ENCODE measurements around the gene RMI1.

The RMI1 gene

GRCh38 chr9:84001621-84002020 is 21.0 kb downstream of the RMI1 start:
- Histone ChIP-seq H2BK12ac (ENCODE audit: low read length) (no peak overlapping the region), H3K18ac (ENCODE audit: low read length) (no peak overlapping the region), H3K27me3 (ENCODE audit: control insufficient read depth in 3 of 3, insufficient read depth in 3 of 3, low read depth in 1 of 3, low read length in 3 of 3) (no peaks in the 10 kb centered on the region), H4K8ac (ENCODE audit: low read depth, low read length) (no peak overlapping the region), H3K14ac (ENCODE audit: low read length) (no peak overlapping the region), H2AK5ac (ENCODE audit: low read depth, low read length) (no peak overlapping the region), H4K91ac (ENCODE audit: low read depth, low read length, poor library complexity) (no peak overlapping the region), H2BK5ac (ENCODE audit: low read length) (no peak overlapping the region), H3K36me3 (replicated peaks in 1 of 2; ENCODE audit: control insufficient read depth in 2 of 2, insufficient read depth in 2 of 2, low read length in 2 of 2) (peaks cover 8 to 81% of the 10 kb centered on the region in 2 donors), H3K23ac (ENCODE audit: low read depth, low read length, poor library complexity) (no peak overlapping the region), H3K9ac (ENCODE audit: low read depth, low read length, poor library complexity) (no peak overlapping the region), H2AFZ (ENCODE audit: low read length) (no peak overlapping the region), H3K79me1 (ENCODE audit: low read depth, low read length) (peaks cover 4% of the 10 kb centered on the region), H3K9me3 (replicated peaks in 1 of 2; ENCODE audit: control insufficient read depth in 2 of 2, insufficient read depth in 1 of 2, low read depth in 1 of 2, low read length in 2 of 2) (peaks cover 0 to 5% of the 10 kb centered on the region in 2 donors), H3K4me1 (ENCODE audit: control insufficient read depth in 2 of 2, insufficient read depth in 1 of 2, low read depth in 1 of 2, low read length in 2 of 2) (no peaks in the 10 kb centered on the region), H3K27ac (replicated peaks; ENCODE audit: low read length) (no peak overlapping the region), H2BK120ac (ENCODE audit: low read depth, low read length) (no peak overlapping the region), H2BK15ac (ENCODE audit: low read length) (no peak overlapping the region), H3K4ac (ENCODE audit: low read length) (no peak overlapping the region), H3K4me3 (ENCODE audit: low read length in 2 of 2) (no peak overlapping the region), H3K4me2 (ENCODE audit: insufficient read depth, low read length, poor library complexity, severe bottlenecking) (no peak overlapping the region)
- no peak for DNase-seq (ENCODE audit: low spot score)
- WGBS, 2 donors (ENCODE audit: extremely low coverage in 2 of 2, insufficient read length in 2 of 2, insufficient replicate concordance in 1 of 2): no CpG with 5 or more reads among the region's 2 CpGs

DNA sequence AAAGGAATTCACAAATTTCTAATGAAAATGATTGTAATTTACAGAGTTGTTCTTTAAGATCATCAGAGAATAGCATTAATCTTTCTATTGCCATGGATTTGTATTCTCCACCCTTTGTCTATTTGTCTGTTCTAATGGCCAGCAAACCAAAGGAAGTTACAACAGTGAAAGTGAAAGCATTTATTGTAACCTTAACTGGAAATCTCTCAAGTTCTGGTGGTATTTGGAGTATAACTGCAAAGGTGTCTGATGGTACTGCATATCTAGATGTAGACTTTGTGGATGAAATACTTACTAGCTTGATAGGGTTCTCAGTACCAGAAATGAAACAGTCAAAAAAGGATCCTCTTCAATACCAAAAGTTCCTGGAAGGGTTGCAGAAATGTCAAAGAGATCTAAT is 21.7 kb downstream of the RMI1 start:
- no peak overlapping the region for H3K4me2 ChIP-seq (ENCODE audit: insufficient read depth, low read length, poor library complexity, severe bottlenecking)
- no peak overlapping the region for H2BK120ac ChIP-seq (ENCODE audit: low read depth, low read length)
- no peak overlapping the region for H2AK5ac ChIP-seq (ENCODE audit: low read depth, low read length)
- H4K8ac ChIP-seq (ENCODE audit: low read depth, low read length): no peak overlapping the region
- no peaks in the 10 kb centered on the region for H3K27me3 ChIP-seq (ENCODE audit: control insufficient read depth in 3 of 3, insufficient read depth in 3 of 3, low read depth in 1 of 3, low read length in 3 of 3)
- no peak overlapping the region for H3K4ac ChIP-seq (ENCODE audit: low read length)
- H3K27ac ChIP-seq (replicated peaks; ENCODE audit: low read length): no peak overlapping the region
- H3K79me1 ChIP-seq (ENCODE audit: low read depth, low read length): peaks cover 4% of the 10 kb centered on the region
- no peak overlapping the region for H2BK5ac ChIP-seq (ENCODE audit: low read length)
- H3K9ac ChIP-seq (ENCODE audit: low read depth, low read length, poor library complexity): no peak overlapping the region
- no peak overlapping the region for H4K91ac ChIP-seq (ENCODE audit: low read depth, low read length, poor library complexity)
- H3K36me3 ChIP-seq (replicated peaks in 1 of 2; ENCODE audit: control insufficient read depth in 2 of 2, insufficient read depth in 2 of 2, low read length in 2 of 2): peaks cover 10 to 79% of the 10 kb centered on the region in 2 donors
- H3K14ac ChIP-seq (ENCODE audit: low read length): no peak overlapping the region
- peaks cover 0 to 8% of the 10 kb centered on the region in 2 donors for H3K9me3 ChIP-seq (replicated peaks in 1 of 2; ENCODE audit: control insufficient read depth in 2 of 2, insufficient read depth in 1 of 2, low read depth in 1 of 2, low read length in 2 of 2)
- H2AFZ ChIP-seq (ENCODE audit: low read length): no peak overlapping the region
- H3K4me3 ChIP-seq (ENCODE audit: low read length in 2 of 2): no peak overlapping the region
- no peak overlapping the region for H2BK12ac ChIP-seq (ENCODE audit: low read length)
- H3K23ac ChIP-seq (ENCODE audit: low read depth, low read length, poor library complexity): no peak overlapping the region
- H3K18ac ChIP-seq (ENCODE audit: low read length): no peak overlapping the region
- H3K4me1 ChIP-seq (ENCODE audit: control insufficient read depth in 2 of 2, insufficient read depth in 1 of 2, low read depth in 1 of 2, low read length in 2 of 2): no peaks in the 10 kb centered on the region
- H2BK15ac ChIP-seq (ENCODE audit: low read length): no peak overlapping the region
- DNase-seq (ENCODE audit: low spot score): no peak

DNA sequence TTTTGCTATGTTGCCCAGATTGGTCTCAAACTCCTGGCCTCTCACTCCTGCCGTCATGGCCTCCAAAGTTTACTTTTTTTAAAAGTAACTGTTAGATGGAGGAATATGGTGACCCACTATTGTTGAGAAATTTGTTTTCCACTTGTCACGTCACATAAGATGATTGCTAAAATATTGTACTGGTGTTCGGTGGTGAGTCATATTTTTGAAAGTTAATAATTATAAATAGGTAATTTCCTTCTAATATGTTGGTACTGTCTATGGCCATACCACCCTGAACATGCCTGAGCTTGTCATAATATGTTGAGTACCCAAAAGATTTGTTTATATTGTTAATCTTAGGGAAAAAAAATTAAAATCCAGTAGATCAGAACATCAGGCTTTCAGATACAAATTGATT is 22.6 kb downstream of the RMI1 start:
- no peak for DNase-seq (ENCODE audit: low spot score)
- Histone ChIP-seq H3K27me3 (ENCODE audit: control insufficient read depth in 3 of 3, insufficient read depth in 3 of 3, low read depth in 1 of 3, low read length in 3 of 3) (no peaks in the 10 kb centered on the region), H3K4me3 (ENCODE audit: low read length in 2 of 2) (no peak overlapping the region), H2BK12ac (ENCODE audit: low read length) (no peak overlapping the region), H2AFZ (ENCODE audit: low read length) (no peak overlapping the region), H3K9me3 (replicated peaks in 1 of 2; ENCODE audit: control insufficient read depth in 2 of 2, insufficient read depth in 1 of 2, low read depth in 1 of 2, low read length in 2 of 2) (peaks cover 0 to 11% of the 10 kb centered on the region in 2 donors), H3K4me1 (ENCODE audit: control insufficient read depth in 2 of 2, insufficient read depth in 1 of 2, low read depth in 1 of 2, low read length in 2 of 2) (no peaks in the 10 kb centered on the region), H3K18ac (ENCODE audit: low read length) (no peak overlapping the region), H4K91ac (ENCODE audit: low read depth, low read length, poor library complexity) (no peak overlapping the region), H3K14ac (ENCODE audit: low read length) (no peak overlapping the region), H2BK15ac (ENCODE audit: low read length) (no peak overlapping the region), H4K8ac (ENCODE audit: low read depth, low read length) (no peak overlapping the region), H2BK5ac (ENCODE audit: low read length) (no peak overlapping the region), H3K23ac (ENCODE audit: low read depth, low read length, poor library complexity) (no peak overlapping the region), H2BK120ac (ENCODE audit: low read depth, low read length) (no peak overlapping the region), H2AK5ac (ENCODE audit: low read depth, low read length) (no peak overlapping the region), H3K27ac (replicated peaks; ENCODE audit: low read length) (no peak overlapping the region), H3K79me1 (ENCODE audit: low read depth, low read length) (peaks cover 1% of the 10 kb centered on the region), H3K4me2 (ENCODE audit: insufficient read depth, low read length, poor library complexity, severe bottlenecking) (no peak overlapping the region), H3K9ac (ENCODE audit: low read depth, low read length, poor library complexity) (no peak overlapping the region), H3K4ac (ENCODE audit: low read length) (no peak overlapping the region), H3K36me3 (replicated peaks in 1 of 2; ENCODE audit: control insufficient read depth in 2 of 2, insufficient read depth in 2 of 2, low read length in 2 of 2) (peaks cover 8 to 76% of the 10 kb centered on the region in 2 donors)
- no CpG with 5 or more reads among the region's 3 CpGs for WGBS, 2 donors (ENCODE audit: extremely low coverage in 2 of 2, insufficient read length in 2 of 2, insufficient replicate concordance in 1 of 2)

DNA sequence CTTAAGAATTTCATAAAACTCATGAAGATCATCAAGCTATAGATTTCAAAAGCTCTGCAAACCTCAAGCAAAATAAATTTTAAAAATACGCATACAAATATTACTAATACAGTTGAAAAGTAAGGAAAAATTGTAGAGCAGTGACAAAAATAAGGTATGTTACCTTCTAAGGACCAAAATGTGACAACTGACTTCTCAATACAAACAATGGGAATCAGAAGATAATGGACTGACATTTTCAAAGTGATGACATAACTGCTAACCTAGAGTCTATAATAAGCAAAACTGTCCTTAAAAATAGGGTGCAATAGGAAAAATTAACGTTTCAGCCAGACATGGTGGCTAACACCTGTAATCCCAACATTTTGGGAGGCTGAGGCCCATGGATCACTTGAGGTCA is 27.1 kb downstream of the RMI1 start:
- Histone ChIP-seq H2BK12ac (ENCODE audit: low read length) (no peak overlapping the region), H3K9me3 (replicated peaks in 1 of 2; ENCODE audit: control insufficient read depth in 2 of 2, insufficient read depth in 1 of 2, low read depth in 1 of 2, low read length in 2 of 2) (peaks cover 0 to 11% of the 10 kb centered on the region in 2 donors), H3K27ac (replicated peaks; ENCODE audit: low read length) (no peak overlapping the region), H3K79me1 (ENCODE audit: low read depth, low read length) (no peaks in the 10 kb centered on the region), H3K4me2 (ENCODE audit: insufficient read depth, low read length, poor library complexity, severe bottlenecking) (no peak overlapping the region), H2BK15ac (ENCODE audit: low read length) (no peak overlapping the region), H3K4me3 (ENCODE audit: low read length in 2 of 2) (no peak overlapping the region), H4K91ac (ENCODE audit: low read depth, low read length, poor library complexity) (no peak overlapping the region), H3K4ac (ENCODE audit: low read length) (no peak overlapping the region), H3K18ac (ENCODE audit: low read length) (no peak overlapping the region), H4K8ac (ENCODE audit: low read depth, low read length) (no peak overlapping the region), H3K14ac (ENCODE audit: low read length) (no peak overlapping the region), H3K27me3 (ENCODE audit: control insufficient read depth in 3 of 3, insufficient read depth in 3 of 3, low read depth in 1 of 3, low read length in 3 of 3) (no peaks in the 10 kb centered on the region), H2AFZ (ENCODE audit: low read length) (no peak overlapping the region), H2AK5ac (ENCODE audit: low read depth, low read length) (no peak overlapping the region), H2BK120ac (ENCODE audit: low read depth, low read length) (no peak overlapping the region), H2BK5ac (ENCODE audit: low read length) (no peak overlapping the region), H3K36me3 (replicated peaks in 1 of 2; ENCODE audit: control insufficient read depth in 2 of 2, insufficient read depth in 2 of 2, low read length in 2 of 2) (peaks cover 4 to 39% of the 10 kb centered on the region in 2 donors), H3K23ac (ENCODE audit: low read depth, low read length, poor library complexity) (no peak overlapping the region), H3K4me1 (ENCODE audit: control insufficient read depth in 2 of 2, insufficient read depth in 1 of 2, low read depth in 1 of 2, low read length in 2 of 2) (no peaks in the 10 kb centered on the region), H3K9ac (ENCODE audit: low read depth, low read length, poor library complexity) (no peak overlapping the region)
- WGBS, 2 donors (ENCODE audit: extremely low coverage in 2 of 2, insufficient read length in 2 of 2, insufficient replicate concordance in 1 of 2): no CpG with 5 or more reads among the region's 2 CpGs
- no peak for DNase-seq (ENCODE audit: low spot score)

Measured in neuronal stem cell (in vitro differentiated cells).